Measurements from ENCODE around the gene NUP107.

NUP107 gene

GRCh38 chr12:68771223-68771925, 84.6 kb downstream of the NUP107 start:
- Histone ChIP-seq H3K27me3 (no peaks in the 10 kb centered on the region), H3K36me3 (peaks cover 8 to 13% (median 8%) of the 10 kb centered on the region in 3 donors), H3K4me3 (no peak overlapping the region), H3K4me1 (no peaks in the 10 kb centered on the region), H3K9me3 (no peaks in the 10 kb centered on the region), H3K27ac (no peak overlapping the region)
- TF ChIP-seq CTCF (IDR thresholded peaks at IDR 0.05), result no peak
- intact Hi-C loops (cut with DNase I; ENCODE audit: low total_unique reads), result no loop called here
- DNase-seq, result no peak

DNA sequence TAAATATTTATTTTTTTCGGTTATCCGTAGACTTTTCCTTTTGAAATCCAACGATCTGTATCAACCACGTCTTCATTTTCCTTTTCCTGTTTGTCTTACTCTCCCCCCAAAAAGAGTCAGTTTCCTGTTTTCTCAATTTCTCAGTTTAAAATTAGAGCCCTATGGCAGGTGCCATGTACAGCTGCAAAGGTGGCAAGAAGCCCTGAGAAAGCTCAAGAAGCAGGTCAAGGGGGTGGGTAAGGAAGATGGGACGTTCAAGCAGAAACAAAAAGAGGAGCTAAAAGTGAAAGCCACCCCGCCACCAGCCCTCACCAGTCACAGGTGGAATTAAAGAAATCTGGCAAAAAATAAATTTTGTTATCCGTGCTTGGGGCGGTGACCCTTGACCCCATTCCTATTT, 85.9 kb downstream of the NUP107 start:
- DNase-seq, result no peak
- H3K4me1 ChIP-seq, result no peaks in the 10 kb centered on the region
- H3K9me3 ChIP-seq, result no peaks in the 10 kb centered on the region
- no peak overlapping the region for H3K4me3 ChIP-seq
- H3K27ac ChIP-seq, result no peak overlapping the region
- no peaks in the 10 kb centered on the region for H3K27me3 ChIP-seq
- no peak for TF ChIP-seq CTCF (IDR thresholded peaks at IDR 0.05)
- intact Hi-C loops (cut with DNase I; ENCODE audit: low total_unique reads), result no loop called here
- peaks cover 0 to 6% (median 0%) of the 10 kb centered on the region in 3 donors for H3K36me3 ChIP-seq

GRCh38 chr12:68773582-68773981, 86.8 kb downstream of the NUP107 start:
- no peak for DNase-seq
- Histone ChIP-seq H3K4me3 (no peak overlapping the region), H3K4me1 (no peaks in the 10 kb centered on the region), H3K27me3 (no peaks in the 10 kb centered on the region), H3K9me3 (no peaks in the 10 kb centered on the region), H3K27ac (no peak overlapping the region), H3K36me3 (peaks cover 0 to 5% (median 0%) of the 10 kb centered on the region in 3 donors)
- no peak for TF ChIP-seq CTCF (IDR thresholded peaks at IDR 0.05)
- intact Hi-C loops (cut with DNase I; ENCODE audit: low total_unique reads), result no loop called here

DNA sequence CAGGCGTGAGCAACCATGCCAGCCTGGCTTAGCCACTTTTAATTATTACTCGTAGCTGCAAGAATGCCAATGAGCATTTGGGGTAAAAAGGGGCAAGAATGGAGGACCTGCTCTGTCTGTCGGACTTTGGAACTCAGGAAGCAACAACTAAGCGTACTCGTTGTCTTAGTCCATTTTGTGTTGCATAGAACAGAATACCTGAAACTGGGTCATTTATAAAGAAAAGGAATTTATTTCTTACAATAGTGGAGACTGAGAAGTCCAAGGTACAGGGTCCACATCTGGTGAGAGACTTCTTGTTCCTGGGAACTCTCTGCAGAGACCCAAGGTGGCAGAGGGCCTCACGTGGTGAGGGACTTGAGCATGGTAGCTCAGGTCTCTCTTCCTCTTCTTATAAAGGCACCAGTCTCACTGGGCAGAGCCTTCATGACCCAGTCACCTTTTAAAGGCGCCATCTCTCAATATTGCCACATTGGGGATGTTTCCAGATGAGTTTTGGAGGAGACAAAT, 88.4 kb downstream of the NUP107 start:
- intact Hi-C loops (cut with DNase I; ENCODE audit: low total_unique reads), result no loop called here

GRCh38 chr12:68776976-68777610, 90.3 kb downstream of the NUP107 start:
- H3K36me3 ChIP-seq, result no peaks in the 10 kb centered on the region
- H3K4me3 ChIP-seq, result no peak overlapping the region
- H3K27me3 ChIP-seq, result no peaks in the 10 kb centered on the region
- intact Hi-C loops (cut with DNase I; ENCODE audit: low total_unique reads), result no loop called here
- no peak overlapping the region for H3K27ac ChIP-seq
- no peak for DNase-seq
- TF ChIP-seq CTCF (IDR thresholded peaks at IDR 0.05), result no peak
- no peaks in the 10 kb centered on the region for H3K4me1 ChIP-seq
- no peaks in the 10 kb centered on the region for H3K9me3 ChIP-seq

More for the DNA sequence above, 88.4 kb downstream of the NUP107 start:
- Histone ChIP-seq H3K4me1 (no peaks in the 10 kb centered on the region), H3K36me3 (no peaks in the 10 kb centered on the region), H3K27ac (no peak overlapping the region), H3K4me3 (no peak overlapping the region), H3K27me3 (no peaks in the 10 kb centered on the region), H3K9me3 (no peaks in the 10 kb centered on the region)
- TF ChIP-seq CTCF (IDR thresholded peaks at IDR 0.05), result no peak
- no peak for DNase-seq
